CD14-positive monocyte (primary cell): Measurements from ENCODE around the gene SGCD. TPM values are rescaled to one million over a fixed set of nuclear protein-coding genes. Genes with fewer than 3 reads are reported as not detected.

Experiments
- DNase-seq, 3 donors: peaks; one replicate each; pipeline ENCODE4 v3.0.0-alpha.2; 2011 to 2022
- H2AFZ ChIP-seq: 2 replicates; pipeline ENCODE4 v1.6.0; 2012; ENCODE audit warnings: mild to moderate bottlenecking, low read depth, low read length, inconsistent platforms; ENCODE audit not compliant: insufficient read depth, poor library complexity, severe bottlenecking
- H3K27ac ChIP-seq, 2 donors: 1 replicate in 1 of 2; 2 replicates in 1 of 2; pipeline ENCODE4 v1.5.1; 2012 to 2013; ENCODE audit warnings: low read length in 2 of 2, control low read depth in 1 of 2, inconsistent platforms in 1 of 2, low read depth in 1 of 2, mild to moderate bottlenecking in 1 of 2
- H3K27me3 ChIP-seq, 2 donors: one replicate each; pipeline versions ENCODE4 v1.6.0 to v1.6.1; 2011 to 2013; ENCODE audit warnings: low read length in 2 of 2; ENCODE audit not compliant: control insufficient read depth in 2 of 2, insufficient read depth in 2 of 2
- H3K36me3 ChIP-seq, 2 donors: replicated peaks in 1 of 2; 1 replicate in 1 of 2; 2 replicates in 1 of 2; pipeline versions ENCODE4 v1.5.1 to v1.6.1; 2012 to 2013; ENCODE audit warnings: low read length in 2 of 2, control low read depth in 1 of 2, inconsistent platforms in 1 of 2, mild to moderate bottlenecking in 1 of 2; ENCODE audit not compliant: insufficient read depth in 2 of 2, control insufficient read depth in 1 of 2
- H3K4me1 ChIP-seq, 2 donors: 1 replicate in 1 of 2; 2 replicates in 1 of 2; pipeline versions ENCODE4 v1.5.1 to v1.6.1; 2012 to 2013; ENCODE audit warnings: low read length in 2 of 2, control low read depth in 1 of 2, inconsistent platforms in 1 of 2, mild to moderate bottlenecking in 1 of 2, moderate library complexity in 1 of 2; ENCODE audit not compliant: insufficient read depth in 2 of 2, control insufficient read depth in 1 of 2
- H3K4me2 ChIP-seq: replicated peaks from 2 replicates; pipeline ENCODE3; 2012; ENCODE audit warnings: low read length, moderate library complexity, mild to moderate bottlenecking; ENCODE audit not compliant: poor library complexity, severe bottlenecking; ENCODE audit errors: extremely low read depth
- H3K4me3 ChIP-seq, 3 experiments: fragments of 200-600 bp in 1 of 3; sonication (generic) in 1 of 3; replicated peaks in 1 of 3; 1 replicate in 2 of 3; 2 replicates in 1 of 3; pipeline ENCODE4 v1.5.1; 2011 to 2013; ENCODE audit warnings: low read length in 3 of 3, mild to moderate bottlenecking in 3 of 3, control low read depth in 2 of 3, low read depth in 2 of 3, inconsistent platforms in 1 of 3, moderate library complexity in 1 of 3
- H3K79me2 ChIP-seq: 2 replicates; pipeline ENCODE4 v1.6.0; 2012; ENCODE audit warnings: mild to moderate bottlenecking, control low read depth, inconsistent platforms, low read length, moderate library complexity; ENCODE audit not compliant: insufficient read depth
- H3K9ac ChIP-seq: 2 replicates; pipeline ENCODE4 v1.6.0; 2017; ENCODE audit warnings: low read length, mild to moderate bottlenecking; ENCODE audit not compliant: insufficient read depth, poor library complexity, severe bottlenecking
- H3K9me3 ChIP-seq, 2 donors: replicated peaks in 1 of 2; 1 replicate in 1 of 2; 2 replicates in 1 of 2; pipeline versions ENCODE4 v1.5.1 to v1.6.1; 2012 to 2013; ENCODE audit warnings: low read length in 2 of 2, control low read depth in 1 of 2; ENCODE audit not compliant: control insufficient read depth in 1 of 2, insufficient read depth in 1 of 2
- H4K20me1 ChIP-seq: 2 replicates; pipeline ENCODE4 v1.6.0; 2012; ENCODE audit warnings: mild to moderate bottlenecking, low read length, control low read depth, moderate library complexity; ENCODE audit not compliant: insufficient read depth
- H3K27ac Mint-ChIP-seq, 7 donors: one replicate each; pipeline ENCODE4 v1.8.0; 2020; ENCODE audit warnings: mild to moderate bottlenecking in 7 of 7, mixed read lengths in 7 of 7, moderate library complexity in 6 of 7, inconsistent platforms in 2 of 7
- H3K27me3 Mint-ChIP-seq, 3 donors: one replicate each; pipeline ENCODE4 v1.8.0; 2021 to 2022; ENCODE audit warnings: low read depth in 3 of 3, mild to moderate bottlenecking in 3 of 3, mixed read lengths in 3 of 3, moderate library complexity in 3 of 3, inconsistent platforms in 1 of 3
- H3K36me3 Mint-ChIP-seq, 2 donors: one replicate each; pipeline ENCODE4 v1.8.0; 2020; ENCODE audit warnings: mixed read lengths in 2 of 2, inconsistent platforms in 1 of 2, mild to moderate bottlenecking in 1 of 2
- H3K4me1 Mint-ChIP-seq: one replicate; pipeline ENCODE4 v1.8.0; 2020; ENCODE audit warnings: mild to moderate bottlenecking, mixed read lengths
- H3K4me3 Mint-ChIP-seq, 2 donors: one replicate each; pipeline ENCODE4 v1.8.0; 2020; ENCODE audit warnings: mild to moderate bottlenecking in 2 of 2, mixed read lengths in 2 of 2, moderate library complexity in 1 of 2
- H3K9me3 Mint-ChIP-seq, 7 donors: one replicate each; pipeline ENCODE4 v1.8.0; 2020 to 2022; ENCODE audit warnings: mixed read lengths in 7 of 7, mild to moderate bottlenecking in 6 of 7, moderate library complexity in 6 of 7, inconsistent platforms in 2 of 7
- CTCF ChIP-seq: fragments of 200-600 bp; IDR thresholded peaks from one replicate; pipeline ENCODE4 v1.8.0; 2022; ENCODE audit warnings: antibody characterized with exemption, mild to moderate bottlenecking
- WGBS: methylation state at CpG from one replicate; pipeline ENCODE4 v1.1.5; 2013; ENCODE audit warnings: missing lambda C conversion rate; ENCODE audit not compliant: insufficient coverage; 5-methylcytosine and 5-hydroxymethylcytosine counted together
- intact Hi-C, 2 donors: fragments of 100-400 bp; cut with micrococcal nuclease; formaldehyde crosslinking; loops; one replicate each; pipeline versions ENCODE4 v1.15.0 to v1.15.1; 2023
- polyA plus RNA-seq, 3 donors: library from polyadenylated mRNA; depleted of rRNA in 1 of 3; unstranded in 2 of 3; stranded (reverse) in 1 of 3; fragments of 300-500 nt in 2 of 3; fragments of >200 nt in 1 of 3; fragmentation: Illumina TruSeq in 2 of 3; gene quantifications; 1 replicate in 2 of 3; 2 replicates in 1 of 3; pipeline ENCODE4 v1.2.3, GENCODE V29; 2012 to 2021

The SGCD gene
- polyA plus RNA-seq, 3 donors: not detected

- H3K27ac ChIP-seq: no peak overlapping the region
- no peak for TF ChIP-seq CTCF
- peaks cover 0 to 5% (median 2%) of the 10 kb centered on the region in 7 donors for H3K9me3 Mint-ChIP-seq
- H3K36me3 ChIP-seq: no peaks in the 10 kb centered on the region
- no peak overlapping the region for H3K4me3 Mint-ChIP-seq
- no peaks in the 10 kb centered on the region for H3K79me2 ChIP-seq
- H4K20me1 ChIP-seq: no peaks in the 10 kb centered on the region
- intact Hi-C loops: no loop called here
- no peak overlapping the region for H3K9ac ChIP-seq
- H2AFZ ChIP-seq: no peak overlapping the region
- no peaks in the 10 kb centered on the region for H3K4me1 Mint-ChIP-seq
- no peak overlapping the region for H3K4me3 ChIP-seq
- no peak overlapping the region for H3K27ac Mint-ChIP-seq
- WGBS: no CpG with 5 or more reads among the region's 2 CpGs
- no peak overlapping the region for H3K4me2 ChIP-seq
- no peak for DNase-seq
- H3K36me3 Mint-ChIP-seq: no peaks in the 10 kb centered on the region
- no peaks in the 10 kb centered on the region for H3K4me1 ChIP-seq
- no peaks in the 10 kb centered on the region for H3K9me3 ChIP-seq
- H3K27me3 Mint-ChIP-seq: no peaks in the 10 kb centered on the region
- H3K27me3 ChIP-seq: no peaks in the 10 kb centered on the region
Measured at GRCh38 chr5:156588306-156588705, 261.3 kb downstream of the SGCD start.

GRCh38 chr5:156589104-156589945 lies 262.4 kb downstream of the SGCD start:
- no peak overlapping the region for H3K9ac ChIP-seq
- no peaks in the 10 kb centered on the region for H3K9me3 ChIP-seq
- no peaks in the 10 kb centered on the region for H3K79me2 ChIP-seq
- WGBS: no CpG with 5 or more reads among the region's 4 CpGs
- no peaks in the 10 kb centered on the region for H3K4me1 ChIP-seq
- peaks cover 0 to 5% (median 2%) of the 10 kb centered on the region in 7 donors for H3K9me3 Mint-ChIP-seq
- no peaks in the 10 kb centered on the region for H3K27me3 Mint-ChIP-seq
- H2AFZ ChIP-seq: no peak overlapping the region
- H3K27ac ChIP-seq: no peak overlapping the region
- intact Hi-C loops: no loop called here
- no peak overlapping the region for H3K4me3 Mint-ChIP-seq
- H3K4me1 Mint-ChIP-seq: no peaks in the 10 kb centered on the region
- no peak overlapping the region for H3K27ac Mint-ChIP-seq
- no peaks in the 10 kb centered on the region for H3K36me3 Mint-ChIP-seq
- no peak overlapping the region for H3K4me2 ChIP-seq
- H3K27me3 ChIP-seq: no peaks in the 10 kb centered on the region
- no peak for DNase-seq
- no peaks in the 10 kb centered on the region for H4K20me1 ChIP-seq
- TF ChIP-seq CTCF: no peak
- H3K36me3 ChIP-seq: no peaks in the 10 kb centered on the region
- no peak overlapping the region for H3K4me3 ChIP-seq
